ENCODE data around the gene SYTL5.

GRCh38 chrX:38085813-38086212, 79.5 kb downstream of the SYTL5 start:
- TF ChIP-seq, protein P1, sequence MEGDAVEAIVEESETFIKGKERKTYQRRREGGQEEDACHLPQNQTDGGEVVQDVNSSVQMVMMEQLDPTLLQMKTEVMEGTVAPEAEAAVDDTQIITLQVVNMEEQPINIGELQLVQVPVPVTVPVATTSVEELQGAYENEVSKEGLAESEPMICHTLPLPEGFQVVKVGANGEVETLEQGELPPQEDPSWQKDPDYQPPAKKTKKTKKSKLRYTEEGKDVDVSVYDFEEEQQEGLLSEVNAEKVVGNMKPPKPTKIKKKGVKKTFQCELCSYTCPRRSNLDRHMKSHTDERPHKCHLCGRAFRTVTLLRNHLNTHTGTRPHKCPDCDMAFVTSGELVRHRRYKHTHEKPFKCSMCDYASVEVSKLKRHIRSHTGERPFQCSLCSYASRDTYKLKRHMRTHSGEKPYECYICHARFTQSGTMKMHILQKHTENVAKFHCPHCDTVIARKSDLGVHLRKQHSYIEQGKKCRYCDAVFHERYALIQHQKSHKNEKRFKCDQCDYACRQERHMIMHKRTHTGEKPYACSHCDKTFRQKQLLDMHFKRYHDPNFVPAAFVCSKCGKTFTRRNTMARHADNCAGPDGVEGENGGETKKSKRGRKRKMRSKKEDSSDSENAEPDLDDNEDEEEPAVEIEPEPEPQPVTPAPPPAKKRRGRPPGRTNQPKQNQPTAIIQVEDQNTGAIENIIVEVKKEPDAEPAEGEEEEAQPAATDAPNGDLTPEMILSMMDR (IDR thresholded peaks at IDR 0.05; ENCODE audit: low read depth, low read length, missing input control), result no peak
- TF ChIP-seq GABPA (IDR thresholded peaks at IDR 0.05 in 1 of 2, conservative IDR thresholded peaks at IDR 0.05 in 1 of 2) (no peak), SP1 (IDR thresholded peaks at IDR 0.05) (no peak), ZBTB33 (IDR thresholded peaks at IDR 0.05) (no peak), MAX (IDR thresholded peaks at IDR 0.05) (no peak), RAD21 (IDR thresholded peaks at IDR 0.05) (no peak)

All from liver (tissue), 3 donors.